ENCODE results near the gene PPP4R4.

GRCh38 chr14:94224040-94224439 lies 49.9 kb downstream of the PPP4R4 start:
- TF ChIP-seq EZH2 (IDR thresholded peaks at IDR 0.05; ENCODE audit: borderline replicate concordance, insufficient read depth, low read length, poor library complexity, severe bottlenecking) (no peak), CTCF (IDR thresholded peaks at IDR 0.05; ENCODE audit: poor library complexity, severe bottlenecking) (no peak), MXI1 (conservative IDR thresholded peaks at IDR 0.05; ENCODE audit: poor library complexity, severe bottlenecking) (no peak), RAD21 (conservative IDR thresholded peaks at IDR 0.05) (no peak), POLR2AphosphoS5 (IDR thresholded peaks at IDR 0.05) (no peak)
